ENCODE measurements around the gene CDC42BPB. TPM values are rescaled to one million over a fixed set of nuclear protein-coding genes. Genes with fewer than 3 reads are reported as not detected.

CDC42BPB gene
- polyA plus RNA-seq, 1 of the 3 experiments (the other 2 are of a cell fraction) = 61.6 TPM

- ChIA-PET POLR2A (no interaction called here), CTCF (no interaction called here)
- Histone ChIP-seq H3K9me3 (no peaks in the 10 kb centered on the region), H3K4me1 (ENCODE audit: control insufficient read depth in 1 of 2, insufficient read depth in 2 of 2, low read depth in 1 of 2, low read length in 1 of 2) (no peaks in the 10 kb centered on the region), H3K36me3 (replicated peaks in 1 of 2; ENCODE audit: control insufficient read depth in 1 of 2, insufficient read depth in 2 of 2, low read length in 1 of 2) (no peaks in the 10 kb centered on the region), H4K20me1 (ENCODE audit: insufficient read depth) (no peaks in the 10 kb centered on the region), H3K9me2 (no peaks in the 10 kb centered on the region), H3K9ac (no peak overlapping the region), H3K27me3 (ENCODE audit: insufficient read depth) (no peaks in the 10 kb centered on the region), H3K79me2 (ENCODE audit: insufficient read depth) (no peaks in the 10 kb centered on the region), H3K4me2 (no peak overlapping the region), H2AFZ (ENCODE audit: low read depth) (no peak overlapping the region), H3K4me3 (ENCODE audit: low read depth in 2 of 2, low read length in 1 of 2) (no peak overlapping the region), H3K27ac (ENCODE audit: low read depth in 2 of 2, low read length in 1 of 2) (no peak overlapping the region), H3F3A (replicated peaks; ENCODE audit: insufficient read depth) (peaks cover 2% of the 10 kb centered on the region)
- TF ChIP-seq, protein P1, sequence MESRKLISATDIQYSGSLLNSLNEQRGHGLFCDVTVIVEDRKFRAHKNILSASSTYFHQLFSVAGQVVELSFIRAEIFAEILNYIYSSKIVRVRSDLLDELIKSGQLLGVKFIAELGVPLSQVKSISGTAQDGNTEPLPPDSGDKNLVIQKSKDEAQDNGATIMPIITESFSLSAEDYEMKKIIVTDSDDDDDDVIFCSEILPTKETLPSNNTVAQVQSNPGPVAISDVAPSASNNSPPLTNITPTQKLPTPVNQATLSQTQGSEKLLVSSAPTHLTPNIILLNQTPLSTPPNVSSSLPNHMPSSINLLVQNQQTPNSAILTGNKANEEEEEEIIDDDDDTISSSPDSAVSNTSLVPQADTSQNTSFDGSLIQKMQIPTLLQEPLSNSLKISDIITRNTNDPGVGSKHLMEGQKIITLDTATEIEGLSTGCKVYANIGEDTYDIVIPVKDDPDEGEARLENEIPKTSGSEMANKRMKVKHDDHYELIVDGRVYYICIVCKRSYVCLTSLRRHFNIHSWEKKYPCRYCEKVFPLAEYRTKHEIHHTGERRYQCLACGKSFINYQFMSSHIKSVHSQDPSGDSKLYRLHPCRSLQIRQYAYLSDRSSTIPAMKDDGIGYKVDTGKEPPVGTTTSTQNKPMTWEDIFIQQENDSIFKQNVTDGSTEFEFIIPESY (IDR thresholded peaks at IDR 0.05; ENCODE audit: borderline replicate concordance, low read depth) = no peak
- TF ChIP-seq TAF1 (IDR thresholded peaks at IDR 0.05; ENCODE audit: borderline replicate concordance, low read depth, low read length) (no peak), MEF2A (IDR thresholded peaks at IDR 0.05; ENCODE audit: borderline replicate concordance, low read depth) (no peak), FOXM1 (IDR thresholded peaks at IDR 0.05; ENCODE audit: low read depth) (no peak), FOXJ3 (CRISPR knock-in tag; IDR thresholded peaks at IDR 0.05) (no peak), NFIC (IDR thresholded peaks at IDR 0.05; ENCODE audit: borderline replicate concordance) (no peak), JUND (IDR thresholded peaks at IDR 0.05) (no peak), SIN3A (IDR thresholded peaks at IDR 0.05; ENCODE audit: borderline replicate concordance, low read depth, low read length) (no peak), YY1 (IDR thresholded peaks at IDR 0.05; ENCODE audit: low read depth) (no peak), GATA2 (CRISPR knock-in tag; IDR thresholded peaks at IDR 0.05) (no peak)
- TF ChIP-seq, protein P2, sequence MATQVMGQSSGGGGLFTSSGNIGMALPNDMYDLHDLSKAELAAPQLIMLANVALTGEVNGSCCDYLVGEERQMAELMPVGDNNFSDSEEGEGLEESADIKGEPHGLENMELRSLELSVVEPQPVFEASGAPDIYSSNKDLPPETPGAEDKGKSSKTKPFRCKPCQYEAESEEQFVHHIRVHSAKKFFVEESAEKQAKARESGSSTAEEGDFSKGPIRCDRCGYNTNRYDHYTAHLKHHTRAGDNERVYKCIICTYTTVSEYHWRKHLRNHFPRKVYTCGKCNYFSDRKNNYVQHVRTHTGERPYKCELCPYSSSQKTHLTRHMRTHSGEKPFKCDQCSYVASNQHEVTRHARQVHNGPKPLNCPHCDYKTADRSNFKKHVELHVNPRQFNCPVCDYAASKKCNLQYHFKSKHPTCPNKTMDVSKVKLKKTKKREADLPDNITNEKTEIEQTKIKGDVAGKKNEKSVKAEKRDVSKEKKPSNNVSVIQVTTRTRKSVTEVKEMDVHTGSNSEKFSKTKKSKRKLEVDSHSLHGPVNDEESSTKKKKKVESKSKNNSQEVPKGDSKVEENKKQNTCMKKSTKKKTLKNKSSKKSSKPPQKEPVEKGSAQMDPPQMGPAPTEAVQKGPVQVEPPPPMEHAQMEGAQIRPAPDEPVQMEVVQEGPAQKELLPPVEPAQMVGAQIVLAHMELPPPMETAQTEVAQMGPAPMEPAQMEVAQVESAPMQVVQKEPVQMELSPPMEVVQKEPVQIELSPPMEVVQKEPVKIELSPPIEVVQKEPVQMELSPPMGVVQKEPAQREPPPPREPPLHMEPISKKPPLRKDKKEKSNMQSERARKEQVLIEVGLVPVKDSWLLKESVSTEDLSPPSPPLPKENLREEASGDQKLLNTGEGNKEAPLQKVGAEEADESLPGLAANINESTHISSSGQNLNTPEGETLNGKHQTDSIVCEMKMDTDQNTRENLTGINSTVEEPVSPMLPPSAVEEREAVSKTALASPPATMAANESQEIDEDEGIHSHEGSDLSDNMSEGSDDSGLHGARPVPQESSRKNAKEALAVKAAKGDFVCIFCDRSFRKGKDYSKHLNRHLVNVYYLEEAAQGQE (IDR thresholded peaks at IDR 0.05; ENCODE audit: low read depth, low read length) = no peak
- TF ChIP-seq, protein P3, sequence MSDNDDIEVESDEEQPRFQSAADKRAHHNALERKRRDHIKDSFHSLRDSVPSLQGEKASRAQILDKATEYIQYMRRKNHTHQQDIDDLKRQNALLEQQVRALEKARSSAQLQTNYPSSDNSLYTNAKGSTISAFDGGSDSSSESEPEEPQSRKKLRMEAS (IDR thresholded peaks at IDR 0.05; ENCODE audit: low read depth) = no peak
- TF ChIP-seq, protein P4, sequence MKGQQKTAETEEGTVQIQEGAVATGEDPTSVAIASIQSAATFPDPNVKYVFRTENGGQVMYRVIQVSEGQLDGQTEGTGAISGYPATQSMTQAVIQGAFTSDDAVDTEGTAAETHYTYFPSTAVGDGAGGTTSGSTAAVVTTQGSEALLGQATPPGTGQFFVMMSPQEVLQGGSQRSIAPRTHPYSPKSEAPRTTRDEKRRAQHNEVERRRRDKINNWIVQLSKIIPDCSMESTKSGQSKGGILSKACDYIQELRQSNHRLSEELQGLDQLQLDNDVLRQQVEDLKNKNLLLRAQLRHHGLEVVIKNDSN (IDR thresholded peaks at IDR 0.05; ENCODE audit: borderline replicate concordance, low read depth) = no peak
- peak; percentile 57 for DNase-seq
- 92% methylated on average over 16 of the region's 28 CpGs for WGBS (ENCODE audit: low lambda C conversion rate)
Observed at GRCh38 chr14:102913341-102914211, 143.8 kb downstream of the CDC42BPB start.
